ENCODE measurements around the gene LGR6.

The LGR6 gene

DNA sequence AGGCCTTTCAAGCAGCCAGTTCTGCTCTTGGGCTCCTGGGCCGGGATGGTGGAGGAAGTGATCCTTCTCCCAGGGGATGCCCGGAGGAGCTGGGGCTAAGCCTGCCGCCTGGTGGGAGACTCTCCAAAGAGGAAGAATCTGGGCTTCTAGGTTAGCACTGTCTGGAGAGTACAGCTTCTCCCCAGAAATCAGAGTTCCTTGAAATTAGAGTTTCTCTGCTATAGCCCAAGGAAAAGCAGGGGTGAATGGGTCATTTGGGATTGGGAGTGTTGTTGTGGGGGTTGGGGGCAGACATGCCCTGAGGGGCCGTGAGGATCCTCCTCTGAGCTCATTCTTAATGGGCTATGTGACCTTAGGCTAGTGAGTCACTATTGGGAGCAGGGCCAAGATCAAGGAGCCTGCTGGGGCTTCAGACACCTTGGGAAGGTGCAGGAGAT lies 6.5 kb downstream of the LGR6 start:
- DNase-seq: peak; percentile 34

DNA sequence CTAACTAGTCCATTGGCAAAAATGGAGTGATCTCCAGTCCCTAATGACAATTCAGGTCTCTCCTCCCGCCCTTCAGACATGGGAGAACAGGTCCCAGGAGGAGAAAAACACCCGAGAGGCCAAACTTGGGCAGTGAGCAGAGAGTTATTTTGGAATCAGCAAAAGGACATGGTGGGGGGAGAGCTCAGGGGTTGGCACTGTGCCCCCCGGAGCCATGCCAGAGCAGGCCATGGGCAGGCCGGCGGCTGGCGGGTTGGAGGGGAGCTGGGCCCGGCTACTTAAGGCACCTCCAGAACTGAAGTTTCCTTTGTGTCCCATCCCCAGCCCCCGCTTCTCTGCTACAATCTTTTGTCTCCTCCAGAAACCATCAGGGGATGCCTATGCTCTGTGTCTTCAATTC lies 7.1 kb downstream of the LGR6 start:
- no peak for DNase-seq

DNA sequence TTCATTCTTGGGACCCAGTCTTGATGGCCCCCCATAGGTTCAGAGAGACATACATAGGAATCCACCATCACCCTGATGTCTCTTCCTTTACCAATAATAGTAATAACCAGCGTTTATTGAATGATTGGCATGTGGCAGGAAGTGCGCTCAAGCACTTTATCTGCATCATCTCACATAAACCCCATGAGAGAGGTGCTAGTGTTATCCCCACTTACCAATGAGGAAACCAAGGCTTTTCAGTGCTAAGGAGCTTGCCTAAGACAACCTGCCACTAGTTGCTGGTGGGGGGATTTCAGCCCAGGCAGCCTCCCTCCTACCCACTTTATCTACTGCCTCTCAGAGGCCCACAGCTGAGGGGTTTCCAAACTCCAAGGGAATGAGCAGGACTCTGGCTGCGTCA lies 7.7 kb downstream of the LGR6 start:
- DNase-seq: no peak

DNA sequence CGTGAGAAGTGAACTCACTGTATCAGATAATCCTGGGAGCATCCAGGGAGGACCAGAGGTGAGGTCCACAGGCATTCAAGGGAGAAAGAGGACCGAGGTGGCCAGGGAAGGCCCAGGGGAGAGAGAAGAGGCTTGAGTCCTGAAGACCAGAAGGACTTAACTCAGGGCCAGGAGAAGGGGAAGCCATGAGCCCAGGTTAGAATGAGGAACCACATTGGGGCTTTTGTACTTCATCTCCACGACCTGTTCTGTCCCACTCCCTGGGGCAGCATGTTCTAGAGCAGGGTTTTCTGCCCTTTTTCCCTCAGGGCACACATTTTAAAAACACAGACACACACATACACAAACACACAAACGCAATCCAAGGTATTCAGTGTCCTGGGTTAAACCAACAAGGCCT lies 8.4 kb downstream of the LGR6 start:
- DNase-seq: peak; percentile 23

DNA sequence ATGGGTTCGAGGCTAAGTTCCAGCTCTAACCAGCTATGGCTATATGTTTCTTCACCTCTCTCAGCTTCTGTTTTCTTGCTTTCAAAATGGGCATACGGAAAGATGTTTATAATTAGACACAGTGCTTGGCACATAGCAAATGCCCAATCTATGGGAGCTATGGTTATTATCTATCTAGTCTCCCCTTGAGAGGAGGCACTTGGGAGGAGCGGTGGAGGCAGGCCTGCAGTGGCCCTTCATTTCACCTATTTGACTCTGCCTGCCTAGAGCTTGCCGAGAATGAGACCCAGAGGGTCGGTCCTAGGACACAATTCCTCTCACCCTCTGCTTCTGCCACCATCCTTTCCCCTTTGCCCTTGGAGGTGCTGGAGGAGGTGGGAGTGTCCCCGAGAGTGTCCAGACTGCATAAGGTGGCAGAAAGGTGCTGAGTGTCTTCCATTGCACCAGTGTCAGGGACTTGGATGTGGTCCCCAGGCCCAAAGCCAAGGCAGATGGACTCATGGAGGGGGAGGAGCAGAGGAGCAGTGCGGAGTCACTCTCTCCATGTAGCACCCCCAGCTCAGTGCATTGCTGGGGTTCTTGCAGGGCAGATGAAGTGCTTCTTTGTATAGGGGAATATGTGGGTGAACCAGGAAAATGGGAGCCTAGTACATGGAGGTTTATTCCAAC lies 9.0 kb downstream of the LGR6 start:
- DNase-seq: no peak

DNA sequence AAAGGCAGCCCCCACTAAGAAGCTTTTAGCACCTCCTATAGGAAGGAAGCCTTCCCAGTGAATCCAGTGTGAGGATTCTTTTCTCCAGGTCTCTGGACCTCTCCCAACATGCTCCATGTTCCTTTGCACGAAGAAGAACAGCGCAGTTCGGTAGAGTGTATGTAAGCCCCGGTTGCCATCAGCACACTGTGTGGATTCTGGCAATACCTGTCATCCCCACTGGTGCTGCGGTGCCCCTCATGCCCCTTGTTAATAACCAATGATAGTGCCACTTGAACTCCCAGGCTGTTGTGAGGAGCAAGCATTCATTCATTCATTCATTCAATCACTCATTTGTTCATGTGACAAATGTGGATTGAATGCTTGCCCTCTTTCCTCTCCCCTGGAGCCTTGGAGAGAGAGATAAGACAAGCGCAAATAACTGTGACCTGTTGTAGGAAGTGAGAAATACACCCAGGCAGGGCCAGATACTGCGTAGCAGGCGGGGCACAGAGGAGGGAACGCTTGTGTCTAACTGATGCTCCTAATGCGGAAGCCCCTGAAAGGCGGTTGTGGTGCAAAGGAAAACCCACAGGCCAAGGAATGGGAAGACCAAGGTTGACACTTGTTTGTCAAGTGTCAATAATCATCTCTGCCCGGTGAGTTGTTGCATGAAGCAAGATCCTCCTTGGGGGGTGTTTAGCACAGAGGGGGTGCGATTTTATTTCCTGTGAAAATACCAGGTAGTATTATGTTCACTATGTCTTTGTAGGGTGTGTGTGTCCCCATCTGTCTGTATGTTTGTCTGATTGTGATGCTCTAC lies 9.8 kb downstream of the LGR6 start:
- DNase-seq: peak; percentile 62

DNA sequence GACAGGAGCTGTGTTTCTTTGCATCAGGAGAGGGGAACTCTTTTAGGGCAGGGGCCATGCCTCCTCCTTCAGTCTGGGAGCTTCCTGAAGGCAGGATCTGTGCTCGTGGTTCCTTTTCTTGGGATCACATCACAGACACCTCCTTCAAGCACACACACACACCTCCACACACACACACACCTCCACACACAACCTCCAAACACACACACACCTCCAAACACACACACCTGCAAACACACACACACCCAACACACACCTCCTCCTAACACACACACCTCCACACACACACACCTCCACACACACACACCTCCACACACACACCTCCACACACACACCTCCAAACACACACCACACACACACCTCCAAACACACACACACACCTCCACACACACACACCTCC lies 10.5 kb downstream of the LGR6 start:
- no peak for DNase-seq

DNA sequence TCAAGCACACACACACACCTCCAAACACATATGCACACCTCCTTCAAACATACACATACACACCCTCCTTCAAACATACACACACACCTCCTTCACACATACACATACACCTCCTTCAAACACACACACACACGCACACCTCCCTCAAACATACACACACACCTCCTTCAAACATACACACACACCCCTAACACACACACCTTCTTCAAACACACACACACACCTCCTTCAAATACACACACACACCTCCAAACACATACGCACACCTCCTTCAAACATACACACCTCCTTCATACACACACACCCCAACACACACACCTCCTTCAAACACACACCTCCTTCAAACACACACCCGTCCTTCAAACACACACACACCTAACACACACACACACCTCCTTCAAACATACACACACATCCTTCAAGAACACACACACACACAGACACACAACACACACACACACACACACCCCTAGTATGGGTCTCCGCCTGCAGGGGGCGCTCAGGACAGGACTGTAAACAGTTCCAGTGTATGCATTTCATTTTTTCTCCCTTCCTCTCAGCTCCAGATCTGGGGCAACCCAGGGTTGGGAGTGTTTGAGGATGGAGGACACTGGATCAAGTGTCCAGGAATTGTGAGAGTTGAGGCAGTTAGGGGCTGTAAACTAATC lies 12.1 kb downstream of the LGR6 start:
- DNase-seq: peak; percentile 29

DNA sequence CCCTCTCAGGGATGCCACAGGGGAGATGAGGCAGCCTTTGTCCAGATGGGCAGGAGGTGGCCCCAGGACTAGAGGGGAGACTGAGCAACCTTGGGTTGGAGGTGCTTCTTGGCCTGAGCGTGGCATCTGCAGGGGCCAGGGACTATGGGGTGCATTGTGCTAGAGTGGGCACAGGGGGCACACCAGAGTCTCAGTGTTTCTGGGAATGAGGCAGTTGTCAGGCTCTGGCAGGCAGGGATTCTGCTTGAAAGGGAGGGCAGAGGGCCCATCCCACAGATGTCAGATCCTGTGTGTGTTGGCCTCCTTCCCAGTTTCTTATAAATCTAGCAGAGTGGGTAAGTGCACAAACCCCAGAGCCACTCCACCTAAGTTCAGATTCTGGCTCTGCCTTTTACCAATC lies 13.7 kb downstream of the LGR6 start:
- DNase-seq: peak; percentile 33

DNA sequence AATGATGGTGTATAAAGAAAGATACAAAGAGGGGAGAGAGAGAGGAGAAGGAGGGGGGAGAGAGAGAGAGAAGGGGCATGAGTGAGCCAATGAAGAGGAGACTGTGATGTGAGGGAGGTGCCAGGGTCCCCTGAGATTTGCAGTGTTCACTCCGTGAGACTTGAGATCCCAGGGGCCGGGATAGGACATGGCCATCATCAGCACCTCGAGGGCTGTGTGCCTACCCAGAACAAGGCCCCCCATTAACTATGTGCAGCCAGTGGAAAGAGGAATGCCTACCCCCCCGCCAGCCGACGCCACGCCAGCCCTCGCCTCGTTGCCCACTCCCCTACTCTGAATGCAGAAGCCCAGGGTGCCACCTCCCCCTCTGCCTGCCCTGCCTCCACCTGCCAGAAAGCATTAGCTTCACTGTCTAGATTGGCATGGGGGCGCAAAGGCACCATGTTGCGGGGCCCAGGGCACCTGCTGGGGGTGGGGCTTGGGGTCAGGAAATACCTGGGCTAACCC lies 14.8 kb downstream of the LGR6 start:
- DNase-seq: no peak

DNA sequence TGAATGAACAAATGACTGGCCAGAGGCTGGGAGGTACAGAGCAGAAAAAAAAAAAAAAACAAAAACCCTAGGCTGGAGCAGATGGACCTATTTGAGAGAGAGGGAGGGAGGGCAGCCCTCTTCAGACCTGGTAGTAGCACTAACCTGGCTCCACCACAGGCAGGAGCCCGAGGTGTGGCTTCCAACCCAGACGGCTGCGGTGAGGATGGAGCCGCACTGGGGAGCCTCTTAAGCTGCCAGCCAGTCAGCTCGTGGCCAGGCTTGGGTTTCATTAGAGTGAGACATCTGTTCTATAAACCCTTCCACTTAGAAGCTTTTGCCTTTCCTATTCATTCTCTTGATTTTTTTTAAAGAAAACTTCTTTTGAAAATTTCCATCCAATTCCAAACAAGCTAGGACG lies 16.8 kb downstream of the LGR6 start:
- DNase-seq: peak; percentile 73

DNA sequence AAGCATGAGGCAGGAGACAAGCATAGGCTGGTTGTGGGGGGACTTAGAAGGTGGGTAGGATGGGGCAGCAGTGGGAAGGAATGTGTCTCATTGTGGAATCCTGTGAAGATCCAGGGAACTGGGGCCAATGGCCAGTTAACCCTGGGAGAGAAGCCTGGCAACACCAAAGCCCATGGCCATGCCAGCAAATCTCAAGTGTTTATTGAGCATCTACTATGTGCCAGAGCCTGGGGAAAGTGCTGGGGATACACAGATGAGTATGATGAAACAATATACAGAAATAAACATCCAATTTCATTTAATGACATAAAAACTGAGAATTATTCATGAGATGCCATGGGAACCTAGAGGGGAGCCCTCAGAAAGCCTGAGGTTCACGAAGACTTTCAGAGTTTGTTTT lies 17.4 kb downstream of the LGR6 start:
- DNase-seq: no peak

DNA sequence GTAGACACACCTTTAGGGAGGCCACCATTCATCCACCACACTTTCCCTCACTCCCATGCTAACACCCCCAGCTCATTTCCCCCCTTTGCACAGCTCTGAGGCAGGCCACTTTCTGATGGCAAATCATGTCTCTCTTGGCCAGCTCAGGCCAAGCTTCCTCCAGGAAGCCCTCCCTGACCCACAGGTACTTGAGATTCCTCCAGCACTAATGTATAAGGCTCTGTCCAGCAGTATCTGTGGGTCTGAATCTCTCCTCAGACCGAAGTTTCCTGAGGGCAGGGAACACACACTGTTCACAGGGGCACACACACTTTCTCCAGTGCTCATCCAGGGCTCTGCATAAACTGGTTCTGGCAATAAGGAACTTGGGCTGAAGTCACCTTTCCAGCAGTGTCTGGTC lies 19.2 kb downstream of the LGR6 start:
- DNase-seq: no peak

DNA sequence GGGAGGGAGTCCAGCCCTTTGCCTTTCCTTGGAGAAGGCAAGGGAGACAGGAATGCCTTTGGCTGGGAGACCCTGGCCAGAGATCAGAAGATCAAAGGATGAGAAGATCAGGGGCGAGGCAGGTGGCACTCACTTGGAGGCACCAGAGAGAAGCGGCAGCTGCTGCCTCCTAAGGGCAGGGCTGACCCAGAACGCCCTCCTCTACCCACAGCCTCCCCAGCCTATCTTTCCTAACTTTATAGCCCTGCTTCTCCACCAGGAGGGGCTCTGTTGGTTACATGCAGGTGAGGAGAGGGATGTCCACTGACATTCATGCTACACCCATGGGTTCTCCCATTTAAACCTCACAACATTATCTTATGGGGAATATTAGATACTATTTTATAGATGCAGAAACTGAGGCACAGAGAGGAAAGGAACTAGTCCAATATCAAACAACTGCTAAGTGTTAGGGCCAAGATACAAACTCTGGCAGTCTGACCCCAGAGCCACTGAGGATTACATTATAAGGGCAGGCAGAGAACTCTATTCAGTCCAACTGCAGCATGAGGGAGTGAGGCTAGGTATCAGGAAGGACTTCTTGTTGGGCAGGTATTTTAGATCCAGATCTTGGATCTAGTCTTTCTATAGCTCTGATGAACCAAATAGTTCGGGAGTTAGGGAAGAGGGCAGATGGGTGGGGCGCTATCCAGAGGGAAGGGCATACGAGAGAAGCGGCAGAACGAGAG lies 19.9 kb downstream of the LGR6 start:
- peak; percentile 77 for DNase-seq

DNA sequence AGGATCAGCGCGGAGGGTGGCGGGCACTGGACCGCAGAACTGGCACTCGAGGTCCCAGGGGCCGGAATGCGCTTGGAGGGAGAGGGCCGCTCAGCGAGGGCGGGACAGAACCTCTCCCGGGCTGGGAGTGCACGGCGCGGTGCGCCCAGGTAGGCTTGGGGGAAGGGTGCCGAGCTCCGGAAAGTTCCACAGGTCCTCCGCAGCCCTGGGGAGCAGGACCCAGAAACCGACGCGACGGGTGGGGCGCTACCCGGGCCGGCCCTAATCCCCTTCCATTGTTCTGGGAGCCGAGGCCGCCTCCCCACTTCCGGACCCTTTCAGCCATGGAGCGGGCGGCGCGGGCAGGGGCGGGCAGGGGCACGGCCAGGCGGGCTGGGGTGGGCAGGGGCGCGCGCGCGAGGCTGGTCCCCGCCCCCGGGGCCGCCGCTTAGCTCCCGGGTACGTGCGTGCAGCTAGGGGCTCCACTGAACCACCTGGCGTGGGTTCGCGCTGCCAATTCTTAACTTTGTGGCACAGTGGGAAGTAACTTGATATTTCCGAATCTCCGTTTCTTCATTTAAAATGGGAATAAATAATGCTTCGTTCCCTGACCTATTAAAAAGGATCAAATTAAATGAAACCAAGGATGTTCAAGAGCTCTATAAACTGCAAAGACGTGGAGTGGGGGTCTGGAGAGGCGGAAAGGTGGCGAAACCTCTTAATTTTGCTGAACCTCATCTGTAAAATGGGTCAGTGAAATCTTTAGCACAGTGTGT lies 20.7 kb downstream of the LGR6 start:
- peak; percentile 75 for DNase-seq

DNA sequence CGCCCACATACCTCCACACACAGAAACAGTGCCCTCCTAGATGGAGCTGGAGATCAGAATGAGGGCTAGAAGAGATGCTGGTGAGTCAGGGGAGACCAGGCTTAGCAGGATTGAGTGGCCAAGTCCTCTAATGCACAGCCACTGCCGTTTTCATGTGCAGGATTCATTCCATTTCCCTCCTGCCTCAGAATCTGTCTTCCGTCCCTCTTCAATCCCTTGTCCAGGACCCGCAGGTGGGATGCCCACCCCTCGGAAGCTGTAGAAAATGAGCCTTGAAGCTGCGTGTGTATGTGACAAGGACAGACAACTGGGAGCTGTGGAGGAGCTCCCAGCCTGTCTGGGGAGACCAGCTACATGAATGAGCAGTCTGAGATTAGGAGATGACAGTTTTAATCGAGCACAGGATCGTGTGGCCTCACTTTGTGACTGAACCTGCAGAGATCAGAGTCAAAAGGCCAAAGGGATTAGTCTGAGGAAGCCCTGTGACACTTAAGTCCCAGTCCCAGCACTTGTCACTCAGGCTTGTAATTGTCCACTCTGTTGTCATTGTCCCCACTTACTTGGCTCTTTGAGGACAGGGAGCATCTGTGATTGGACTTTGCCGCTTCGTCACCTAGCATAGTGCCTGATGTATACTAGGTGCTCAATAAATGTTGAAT lies 22.0 kb downstream of the LGR6 start:
- DNase-seq: peak; percentile 33

DNA sequence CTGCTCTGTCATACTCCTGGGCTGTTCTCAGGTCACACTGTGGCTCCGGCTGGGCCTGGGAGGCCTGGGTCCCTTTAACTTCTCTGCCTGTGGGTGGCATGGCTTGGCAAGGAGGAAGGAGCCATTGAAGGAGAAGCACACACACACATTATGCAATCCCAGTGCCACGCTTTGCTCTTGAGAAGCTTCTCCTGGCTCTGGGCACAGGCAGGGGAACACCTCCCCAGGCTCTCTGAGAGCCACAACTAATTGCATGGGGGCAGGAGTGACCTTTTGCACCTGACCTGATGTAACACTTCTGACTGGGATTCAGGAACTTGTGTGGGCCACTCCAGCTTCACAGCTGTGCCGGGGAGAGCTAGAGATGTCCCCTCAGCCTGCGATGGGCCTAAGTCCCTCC lies 23.1 kb downstream of the LGR6 start:
- no peak for DNase-seq

DNA sequence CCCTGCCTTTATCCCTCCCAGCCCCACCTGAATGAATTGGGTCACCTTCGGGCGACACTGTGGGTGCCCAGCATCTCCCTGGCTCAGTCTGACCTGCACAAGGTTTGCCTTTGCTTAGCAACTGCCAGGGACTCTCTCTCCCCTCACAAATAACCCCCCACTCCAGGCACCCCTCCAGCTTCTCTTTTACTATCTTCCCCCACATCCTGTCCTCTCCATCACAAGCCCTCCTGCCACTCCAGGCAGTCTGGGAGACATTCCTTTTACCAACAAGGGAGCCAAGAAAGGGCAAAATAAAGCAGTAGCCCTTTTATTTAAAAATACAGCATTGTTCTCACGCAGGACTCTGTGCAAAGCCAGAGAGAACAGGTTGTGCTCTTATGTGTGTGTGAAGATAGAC lies 23.9 kb downstream of the LGR6 start:
- DNase-seq: no peak

DNA sequence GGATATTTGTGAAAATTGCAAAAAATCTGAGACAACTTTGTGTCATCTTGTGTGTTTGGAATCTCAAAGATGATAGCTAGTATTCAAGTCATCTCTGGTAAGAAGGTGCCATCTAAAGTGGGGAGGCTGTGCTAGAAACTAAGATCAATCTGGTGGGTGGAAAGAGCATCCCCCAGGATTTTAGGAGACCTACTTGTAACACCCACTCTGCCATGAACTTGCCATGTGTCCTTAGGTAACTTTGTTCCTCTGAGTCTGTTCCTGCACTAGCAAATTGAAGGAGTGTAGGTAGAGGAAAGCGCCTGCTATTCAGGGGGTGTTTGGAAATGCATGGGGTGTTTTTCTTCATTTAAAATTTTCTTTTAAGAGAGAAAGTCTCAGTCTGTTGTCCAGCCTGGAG lies 24.4 kb downstream of the LGR6 start:
- DNase-seq: no peak

DNA sequence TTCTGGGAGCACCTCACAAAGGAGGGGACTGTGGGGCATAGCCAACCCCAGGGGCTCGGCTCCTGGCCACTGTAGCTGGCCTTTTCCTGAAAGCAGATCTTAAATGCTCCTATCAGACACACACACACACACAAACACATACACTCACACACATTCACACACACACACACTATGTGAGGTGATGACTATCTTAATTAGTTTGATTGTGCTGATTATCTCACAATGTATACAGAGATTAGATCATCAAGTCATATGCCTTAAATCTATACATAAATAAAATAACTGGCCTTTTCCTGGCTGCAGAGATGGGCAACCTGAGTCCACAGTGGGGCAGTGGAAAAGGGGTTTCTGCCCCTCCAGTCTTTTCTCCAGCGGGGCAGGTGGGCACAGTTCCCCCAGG lies 27.1 kb downstream of the LGR6 start:
- DNase-seq: no peak
